Heart right ventricle (tissue), 16 donors: ENCODE data around the gene NEO1. TPM values are rescaled to one million over a fixed set of nuclear protein-coding genes. Genes with fewer than 3 reads are reported as not detected.

ENCODE experiments used
- ATAC-seq, 8 donors: fragments of 200-7000 bp; cut with Tn5 transposase; one replicate each; pipeline ENCODE4 v1.9.1; 2020; ENCODE audit warnings: mild to moderate bottlenecking in 8 of 8, moderate library complexity in 8 of 8, moderate number of reproducible peaks in 1 of 8
- DNase-seq, 2 donors: peaks; one replicate each; pipeline ENCODE4 v3.0.0-alpha.2; 2020
- H3K27ac ChIP-seq, 10 donors: fragments of 200-600 bp; sonication (generic) in 2 of 10; one replicate each; pipeline versions ENCODE4 v1.5.0 to v1.8.0; 2020 to 2022; ENCODE audit warnings: mild to moderate bottlenecking in 3 of 10
- H3K27me3 ChIP-seq, 7 donors: fragments of 200-600 bp; one replicate each; pipeline ENCODE4 v1.8.0; 2021 to 2022; ENCODE audit warnings: mild to moderate bottlenecking in 2 of 7
- H3K36me3 ChIP-seq, 9 donors: fragments of 200-600 bp; sonication (generic) in 1 of 9; one replicate each; pipeline versions ENCODE4 v1.5.0 to v1.8.0; 2020 to 2022; ENCODE audit warnings: mild to moderate bottlenecking in 2 of 9
- H3K4me1 ChIP-seq, 9 donors: fragments of 200-600 bp; sonication (generic) in 1 of 9; one replicate each; pipeline versions ENCODE4 v1.5.0 to v1.8.0; 2020 to 2022; ENCODE audit warnings: mild to moderate bottlenecking in 4 of 9
- H3K4me3 ChIP-seq, 10 donors: fragments of 200-600 bp; sonication (generic) in 2 of 10; one replicate each; pipeline versions ENCODE4 v1.5.0 to v1.8.0; 2020 to 2022; ENCODE audit warnings: mild to moderate bottlenecking in 7 of 10, moderate library complexity in 2 of 10
- H3K9me3 ChIP-seq, 11 donors: fragments of 200-600 bp in 10 of 11; sonication (generic) in 2 of 11; one replicate each; pipeline versions ENCODE4 v1.5.0 to v1.8.0; 2013 to 2022; ENCODE audit warnings: mild to moderate bottlenecking in 2 of 11, control low read depth in 1 of 11, moderate library complexity in 1 of 11
- CTCF ChIP-seq, 9 donors: fragments of 200-600 bp; sonication (generic) in 2 of 9; IDR thresholded peaks; one replicate each; pipeline versions ENCODE4 v1.5.0 to v1.8.0; 2021 to 2022; ENCODE audit warnings: antibody characterized with exemption in 9 of 9, mild to moderate bottlenecking in 5 of 9, moderate library complexity in 1 of 9
- WGBS, 2 donors: extraction: QIAGEN DNeasy Blood & Tissue Kit; methylation state at CpG; one replicate each; pipeline ENCODE4 v1.1.7; 2013; ENCODE audit warnings: inconsistent platforms in 1 of 2; 5-methylcytosine and 5-hydroxymethylcytosine counted together
- intact Hi-C, 10 donors: fragments of 100-400 bp; cut with DNase I; formaldehyde crosslinking; loops; one replicate each; pipeline versions ENCODE4 v1.11.1 to v1.14.2; 2022
- polyA plus RNA-seq, 2 donors: library from polyadenylated mRNA; stranded (reverse); fragments of 200-250 nt; gene quantifications; one replicate each; pipeline ENCODE4 v1.2.3, GENCODE V29; 2013
- total RNA-seq, 10 donors: library from RNA; stranded (reverse); fragmentation: NEBNext Ultra II Directional in 3 of 10; extraction: Animal tissue kit (Norgen Biotek cat#: 25700) in 3 of 10; gene quantifications; one replicate each; pipeline versions ENCODE4 v1.2.1 to v1.2.4, GENCODE V29; 2021 to 2023
- donor health status: Arrhythmogenic right ventricular cardiomyopathy.
- donor health status: ischemic (EF 13 %, LVEDD 7.1; RV severe dilation, severe dysfunction).
- donor health status: healthy with polysubstance abuse.
- donor health status: DM: no; HTN: yes; CAD: no.
- donor health status: DM: no; HTN: no; CAD: no.
- donor health status: ischemic (EF 25% LVEDD 6.9; RV normal size, moderate dysfunction).
- donor health status: ischemic (EF 25% LVEDD 5.7; RV mildly dilated, moderate dysfunction).
- donor health status: healthy.
- donor health status: DM: yes; HTN: yes; CAD: no.
- donor health status: Ischemic cardiomyopathy.
- donor health status: ischemic (EF 35%, LVEDD 5.7; RV mildly dilated, moderate dysfunction).
- donor health status: nonischemic (EF 11% LVEDD 7.7; RV severe dilation, severe dysfunction).
- donor health status: DM: yes; HTN: yes; CAD: no.
- donor health status: PGD.
- donor health status: ischemic (EF 29% LVEDD 5.4; RV normal size, mild dysfunction).
- donor health status: nonischemic (EF 23%, LVEDD 6.1; RV moderate dilation, normal function).

The NEO1 gene
- total and polyA plus RNA-seq, 12 donors: 3.4 to 16.9 (median 11.6) TPM

- Histone ChIP-seq H3K36me3 (peaks cover 0 to 11% (median 0%) of the 10 kb centered on the region in 9 donors), H3K9me3 (no peaks in the 10 kb centered on the region), H3K27me3 (peaks cover 0 to 7% (median 2%) of the 10 kb centered on the region in 7 donors), H3K4me3 (no peak overlapping the region), H3K27ac (no peak overlapping the region), H3K4me1 (peaks cover 0 to 19% (median 8%) of the 10 kb centered on the region in 9 donors)
- no peak for TF ChIP-seq CTCF (IDR thresholded peaks at IDR 0.05)
- 84 to 86% methylated on average over 12 of the region's 12 CpGs for WGBS, 2 donors
- ATAC-seq: no peak
- intact Hi-C loops: no loop called here
- DNase-seq: no peak
Measured at GRCh38 chr15:73328149-73328820, 276.0 kb downstream of the NEO1 start.

GRCh38 chr15:73328981-73329380, 276.7 kb downstream of the NEO1 start:
- intact Hi-C loops: no loop called here
- DNase-seq: no peak
- peaks cover 0 to 19% (median 8%) of the 10 kb centered on the region in 9 donors for H3K4me1 ChIP-seq

DNA sequence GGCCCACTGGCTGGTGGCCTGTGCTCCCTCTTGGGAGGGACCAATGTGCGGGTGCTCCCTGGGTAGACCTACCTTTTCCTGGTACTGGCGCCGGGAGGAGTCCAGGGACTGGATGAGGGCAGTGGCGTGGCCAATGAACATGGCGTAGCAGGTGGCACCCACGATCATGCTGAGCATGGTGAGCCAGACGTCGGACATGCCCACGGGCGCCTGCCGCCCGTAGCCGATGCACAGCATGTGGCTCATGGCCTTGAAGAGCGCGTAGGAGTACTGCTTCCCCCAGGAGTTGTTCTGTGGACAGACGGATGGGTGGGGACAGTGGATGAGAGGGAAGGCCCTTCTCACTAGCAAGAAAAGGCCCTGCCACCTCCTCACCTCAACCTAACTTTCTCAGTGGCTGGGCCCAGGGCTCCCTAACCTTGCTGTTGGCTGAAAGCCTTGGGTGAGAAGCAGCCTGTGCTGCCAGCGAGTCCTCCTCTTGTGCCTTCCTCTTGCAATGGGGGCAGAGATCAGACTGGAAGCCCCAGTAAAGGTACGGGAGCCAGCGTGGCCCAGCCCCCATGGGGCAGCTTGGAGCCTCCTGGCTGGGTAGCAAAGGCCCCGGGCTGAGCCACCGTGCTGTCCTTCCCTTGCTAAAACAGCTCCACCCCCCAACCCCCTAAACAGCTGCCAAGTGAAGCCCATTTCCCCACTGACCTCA, 277.4 kb downstream of the NEO1 start:
- TF ChIP-seq CTCF (IDR thresholded peaks at IDR 0.05): no peak
- WGBS, 2 donors: 82 to 83% methylated on average over 21 of the region's 21 CpGs
- intact Hi-C loops: no loop called here
- Histone ChIP-seq H3K36me3 (peaks cover 0 to 4% (median 0%) of the 10 kb centered on the region in 9 donors), H3K9me3 (no peaks in the 10 kb centered on the region), H3K27ac (no peak overlapping the region), H3K27me3 (peaks cover 0 to 5% (median 0%) of the 10 kb centered on the region in 7 donors), H3K4me1 (peaks cover 0 to 23% (median 8%) of the 10 kb centered on the region in 9 donors), H3K4me3 (no peak overlapping the region)
- ATAC-seq: no peak
- DNase-seq: no peak

More at GRCh38 chr15:73328981-73329380, 276.7 kb downstream of the NEO1 start:
- no peak for TF ChIP-seq CTCF (IDR thresholded peaks at IDR 0.05)
- WGBS, 2 donors: 80 to 83% methylated on average over 10 of the region's 10 CpGs
- Histone ChIP-seq H3K36me3 (peaks cover 0 to 7% (median 0%) of the 10 kb centered on the region in 9 donors), H3K27ac (no peak overlapping the region), H3K9me3 (no peaks in the 10 kb centered on the region), H3K4me3 (no peak overlapping the region), H3K27me3 (peaks cover 0 to 7% (median 0%) of the 10 kb centered on the region in 7 donors)
- no peak for ATAC-seq

- Histone ChIP-seq H3K27ac (no peak overlapping the region), H3K36me3 (peaks cover 0 to 4% (median 0%) of the 10 kb centered on the region in 9 donors), H3K4me3 (no peak overlapping the region), H3K27me3 (peaks cover 0 to 3% (median 0%) of the 10 kb centered on the region in 7 donors), H3K9me3 (no peaks in the 10 kb centered on the region), H3K4me1 (peaks cover 0 to 29% (median 8%) of the 10 kb centered on the region in 9 donors)
- no peak for TF ChIP-seq CTCF (IDR thresholded peaks at IDR 0.05)
- WGBS, 2 donors: 64 to 68% methylated on average over 15 of the region's 15 CpGs
- ATAC-seq (peak in 1 of 8 donors; percentile 6), DNase-seq (no peak)
- intact Hi-C loops: no loop called here
Measured at GRCh38 chr15:73330206-73331051, 278.2 kb downstream of the NEO1 start.
